ENCODE results near the gene PPIA.
"Not testable (repeated sequence)": the region's sequence is repeated elsewhere in the genome, so short reads cannot be mapped to it uniquely, and the experiment has no call there.

PPIA gene

GRCh38 chr7:44764081-44764480, 32.4 kb upstream of the PPIA start:
- DNase-seq (ENCODE audit: low spot score), result no peak

- DNase-seq (ENCODE audit: low spot score), result no peak
Measured at GRCh38 chr7:44764665-44765578, 31.6 kb upstream of the PPIA start.

GRCh38 chr7:44765579-44766415, 30.7 kb upstream of the PPIA start:
- no peak for DNase-seq (ENCODE audit: low spot score)

- no peak for DNase-seq (ENCODE audit: low spot score)
Measured at GRCh38 chr7:44766416-44766801, 30.1 kb upstream of the PPIA start.

- DNase-seq (ENCODE audit: low spot score), result peak; percentile 40
Measured at GRCh38 chr7:44767134-44767911, 29.2 kb upstream of the PPIA start.

GRCh38 chr7:44767912-44768627, 28.4 kb upstream of the PPIA start:
- DNase-seq (ENCODE audit: low spot score), result peak; percentile 77

- DNase-seq (ENCODE audit: low spot score), result no peak
Measured at GRCh38 chr7:44768628-44769371, 27.7 kb upstream of the PPIA start.

- no peak for DNase-seq (ENCODE audit: low spot score)
Measured at GRCh38 chr7:44769376-44769775, 27.1 kb upstream of the PPIA start.

GRCh38 chr7:44769776-44770294, 26.6 kb upstream of the PPIA start:
- no peak for DNase-seq (ENCODE audit: low spot score)

- DNase-seq (ENCODE audit: low spot score), result no peak
Measured at GRCh38 chr7:44771358-44771757, 25.1 kb upstream of the PPIA start.

- no peak for DNase-seq (ENCODE audit: low spot score)
Measured at GRCh38 chr7:44772440-44772839, 24.0 kb upstream of the PPIA start.

- no peak for DNase-seq (ENCODE audit: low spot score)
Measured at GRCh38 chr7:44772867-44773266, 23.6 kb upstream of the PPIA start.

GRCh38 chr7:44774486-44774885, 22.0 kb upstream of the PPIA start:
- not testable (repeated sequence) for DNase-seq (ENCODE audit: low spot score)

GRCh38 chr7:44775383-44776107, 20.9 kb upstream of the PPIA start:
- DNase-seq (ENCODE audit: low spot score), result no peak

GRCh38 chr7:44776211-44776610, 20.3 kb upstream of the PPIA start:
- DNase-seq (ENCODE audit: low spot score), result no peak

- no peak for DNase-seq (ENCODE audit: low spot score)
Measured at GRCh38 chr7:44782460-44782859, 14.0 kb upstream of the PPIA start.

GRCh38 chr7:44783407-44783806, 13.1 kb upstream of the PPIA start:
- DNase-seq (ENCODE audit: low spot score), result no peak

- no peak for DNase-seq (ENCODE audit: low spot score)
Measured at GRCh38 chr7:44784364-44784763, 12.1 kb upstream of the PPIA start.

GRCh38 chr7:44785218-44785617, 11.3 kb upstream of the PPIA start:
- DNase-seq (ENCODE audit: low spot score), result not testable (repeated sequence)

- no peak for DNase-seq (ENCODE audit: low spot score)
Measured at GRCh38 chr7:44787041-44787440, 9.4 kb upstream of the PPIA start.

Data from putamen (tissue), 1 donor.